ENCODE data around the gene TTLL1. TPM values are rescaled to one million over a fixed set of nuclear protein-coding genes. Genes with fewer than 3 reads are reported as not detected.
A peak's percentile ranks its signal among the peaks of the same experiment; 100 is the strongest.

The TTLL1 gene
- total and polyA plus RNA-seq, 2 experiments from 2014 or later, result 5.5 to 6.8 TPM

- TF ChIP-seq CREB1 (CRISPR knock-in tag; IDR thresholded peaks at IDR 0.05; ENCODE audit: low read depth), result no peak
- TF ChIP-seq ZNF114 (CRISPR knock-in tag; IDR thresholded peaks at IDR 0.05), result no peak
- no peak for TF ChIP-seq NANOG (IDR thresholded peaks at IDR 0.05; ENCODE audit: borderline replicate concordance)
- TF ChIP-seq POLR2AphosphoS5 (IDR thresholded peaks at IDR 0.05; ENCODE audit: low read depth), result no peak
- no peak for TF ChIP-seq JUNB (IDR thresholded peaks at IDR 0.05; ENCODE audit: unreplicated experiment)
Measured at GRCh38 chr22:43012390-43012789, 76.8 kb downstream of the TTLL1 start (continued).

DNA sequence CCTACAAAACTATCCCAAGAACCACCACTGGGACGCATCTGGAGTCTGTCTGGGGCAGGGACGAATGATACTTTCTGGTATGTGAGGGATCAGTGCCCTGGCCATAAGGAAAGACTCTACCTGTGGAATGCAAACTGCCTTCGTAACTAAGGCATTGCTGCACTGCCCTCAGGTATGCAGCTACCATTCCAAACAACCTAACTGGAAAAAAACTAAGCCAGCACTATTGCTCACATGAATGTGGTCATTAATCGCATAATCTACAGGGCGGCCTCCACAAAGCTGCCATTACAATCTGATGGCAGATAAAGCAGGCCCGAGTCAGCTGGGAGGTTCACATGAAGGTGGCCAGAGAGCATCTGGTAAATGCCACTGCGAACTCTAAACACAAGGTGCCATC lies 78.1 kb downstream of the TTLL1 start:
- Mint-ChIP-seq H3K36me3 (ENCODE audit: low read depth) (no peaks in the 10 kb centered on the region; the same call in 2 of the 3 replicates), H3K27ac (peak overlapping the region; percentile 45; the same call in 1 of the 2 replicates), H3K4me3 (no peak overlapping the region), H3K4me1 (peaks cover 38% of the 10 kb centered on the region), H3K27me3 (ENCODE audit: insufficient read depth, low read depth, poor library complexity) (peaks cover 15% of the 10 kb centered on the region), H3K9me3 (no peaks in the 10 kb centered on the region)
- no peaks in the 10 kb centered on the region for H3K36me3 ChIP-seq (ENCODE audit: insufficient read depth)
- H4K20me1 ChIP-seq (replicated peaks; ENCODE audit: insufficient read depth), result peaks cover 62% of the 10 kb centered on the region
- H3F3A ChIP-seq (replicated peaks; ENCODE audit: low read depth), result peaks cover 16% of the 10 kb centered on the region; the same call in 1 of the 2 replicates
- peak; percentile 4 for ATAC-seq
- no peak overlapping the region; the same call in 1 of the 2 replicates for H3K27ac ChIP-seq (ENCODE audit: low read depth)
- H3K9me2 ChIP-seq (ENCODE audit: insufficient read depth), result no peaks in the 10 kb centered on the region
- H2AFZ ChIP-seq, result no peak overlapping the region
- peaks cover 3% of the 10 kb centered on the region; the same call in 1 of the 2 replicates for H3K27me3 ChIP-seq (ENCODE audit: insufficient read depth)
- H3K4me3 ChIP-seq, result no peak overlapping the region
- H3K4me2 ChIP-seq, result peak overlapping the region; percentile 33; the same call in 1 of the 2 replicates
- H3K79me2 ChIP-seq (replicated peaks; ENCODE audit: insufficient read depth), result peaks cover 82% of the 10 kb centered on the region
- H3K4me1 ChIP-seq (ENCODE audit: insufficient read depth), result peaks cover 43% of the 10 kb centered on the region
- peak; percentile 75 for DNase-seq (ENCODE audit: low spot score)
- TF ChIP-seq, protein P1, sequence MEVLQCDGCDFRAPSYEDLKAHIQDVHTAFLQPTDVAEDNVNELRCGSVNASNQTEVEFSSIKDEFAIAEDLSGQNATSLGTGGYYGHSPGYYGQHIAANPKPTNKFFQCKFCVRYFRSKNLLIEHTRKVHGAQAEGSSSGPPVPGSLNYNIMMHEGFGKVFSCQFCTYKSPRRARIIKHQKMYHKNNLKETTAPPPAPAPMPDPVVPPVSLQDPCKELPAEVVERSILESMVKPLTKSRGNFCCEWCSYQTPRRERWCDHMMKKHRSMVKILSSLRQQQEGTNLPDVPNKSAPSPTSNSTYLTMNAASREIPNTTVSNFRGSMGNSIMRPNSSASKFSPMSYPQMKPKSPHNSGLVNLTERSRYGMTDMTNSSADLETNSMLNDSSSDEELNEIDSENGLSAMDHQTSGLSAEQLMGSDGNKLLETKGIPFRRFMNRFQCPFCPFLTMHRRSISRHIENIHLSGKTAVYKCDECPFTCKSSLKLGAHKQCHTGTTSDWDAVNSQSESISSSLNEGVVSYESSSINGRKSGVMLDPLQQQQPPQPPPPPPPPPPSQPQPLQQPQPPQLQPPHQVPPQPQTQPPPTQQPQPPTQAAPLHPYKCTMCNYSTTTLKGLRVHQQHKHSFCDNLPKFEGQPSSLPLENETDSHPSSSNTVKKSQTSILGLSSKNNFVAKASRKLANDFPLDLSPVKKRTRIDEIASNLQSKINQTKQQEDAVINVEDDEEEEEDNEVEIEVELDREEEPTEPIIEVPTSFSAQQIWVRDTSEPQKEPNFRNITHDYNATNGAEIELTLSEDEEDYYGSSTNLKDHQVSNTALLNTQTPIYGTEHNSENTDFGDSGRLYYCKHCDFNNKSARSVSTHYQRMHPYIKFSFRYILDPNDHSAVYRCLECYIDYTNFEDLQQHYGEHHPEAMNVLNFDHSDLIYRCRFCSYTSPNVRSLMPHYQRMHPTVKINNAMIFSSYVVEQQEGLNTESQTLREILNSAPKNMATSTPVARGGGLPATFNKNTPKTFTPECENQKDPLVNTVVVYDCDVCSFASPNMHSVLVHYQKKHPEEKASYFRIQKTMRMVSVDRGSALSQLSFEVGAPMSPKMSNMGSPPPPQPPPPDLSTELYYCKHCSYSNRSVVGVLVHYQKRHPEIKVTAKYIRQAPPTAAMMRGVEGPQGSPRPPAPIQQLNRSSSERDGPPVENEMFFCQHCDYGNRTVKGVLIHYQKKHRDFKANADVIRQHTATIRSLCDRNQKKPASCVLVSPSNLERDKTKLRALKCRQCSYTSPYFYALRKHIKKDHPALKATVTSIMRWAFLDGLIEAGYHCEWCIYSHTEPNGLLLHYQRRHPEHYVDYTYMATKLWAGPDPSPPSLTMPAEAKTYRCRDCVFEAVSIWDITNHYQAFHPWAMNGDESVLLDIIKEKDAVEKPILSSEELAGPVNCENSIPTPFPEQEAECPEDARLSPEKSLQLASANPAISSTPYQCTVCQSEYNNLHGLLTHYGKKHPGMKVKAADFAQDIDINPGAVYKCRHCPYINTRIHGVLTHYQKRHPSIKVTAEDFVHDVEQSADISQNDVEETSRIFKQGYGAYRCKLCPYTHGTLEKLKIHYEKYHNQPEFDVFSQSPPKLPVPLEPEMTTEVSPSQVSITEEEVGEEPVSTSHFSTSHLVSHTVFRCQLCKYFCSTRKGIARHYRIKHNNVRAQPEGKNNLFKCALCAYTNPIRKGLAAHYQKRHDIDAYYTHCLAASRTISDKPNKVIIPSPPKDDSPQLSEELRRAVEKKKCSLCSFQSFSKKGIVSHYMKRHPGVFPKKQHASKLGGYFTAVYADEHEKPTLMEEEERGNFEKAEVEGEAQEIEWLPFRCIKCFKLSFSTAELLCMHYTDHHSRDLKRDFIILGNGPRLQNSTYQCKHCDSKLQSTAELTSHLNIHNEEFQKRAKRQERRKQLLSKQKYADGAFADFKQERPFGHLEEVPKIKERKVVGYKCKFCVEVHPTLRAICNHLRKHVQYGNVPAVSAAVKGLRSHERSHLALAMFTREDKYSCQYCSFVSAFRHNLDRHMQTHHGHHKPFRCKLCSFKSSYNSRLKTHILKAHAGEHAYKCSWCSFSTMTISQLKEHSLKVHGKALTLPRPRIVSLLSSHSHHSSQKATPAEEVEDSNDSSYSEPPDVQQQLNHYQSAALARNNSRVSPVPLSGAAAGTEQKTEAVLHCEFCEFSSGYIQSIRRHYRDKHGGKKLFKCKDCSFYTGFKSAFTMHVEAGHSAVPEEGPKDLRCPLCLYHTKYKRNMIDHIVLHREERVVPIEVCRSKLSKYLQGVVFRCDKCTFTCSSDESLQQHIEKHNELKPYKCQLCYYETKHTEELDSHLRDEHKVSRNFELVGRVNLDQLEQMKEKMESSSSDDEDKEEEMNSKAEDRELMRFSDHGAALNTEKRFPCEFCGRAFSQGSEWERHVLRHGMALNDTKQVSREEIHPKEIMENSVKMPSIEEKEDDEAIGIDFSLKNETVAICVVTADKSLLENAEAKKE (CRISPR knock-in tag; IDR thresholded peaks at IDR 0.05), result no peak
- TF ChIP-seq, protein P2, sequence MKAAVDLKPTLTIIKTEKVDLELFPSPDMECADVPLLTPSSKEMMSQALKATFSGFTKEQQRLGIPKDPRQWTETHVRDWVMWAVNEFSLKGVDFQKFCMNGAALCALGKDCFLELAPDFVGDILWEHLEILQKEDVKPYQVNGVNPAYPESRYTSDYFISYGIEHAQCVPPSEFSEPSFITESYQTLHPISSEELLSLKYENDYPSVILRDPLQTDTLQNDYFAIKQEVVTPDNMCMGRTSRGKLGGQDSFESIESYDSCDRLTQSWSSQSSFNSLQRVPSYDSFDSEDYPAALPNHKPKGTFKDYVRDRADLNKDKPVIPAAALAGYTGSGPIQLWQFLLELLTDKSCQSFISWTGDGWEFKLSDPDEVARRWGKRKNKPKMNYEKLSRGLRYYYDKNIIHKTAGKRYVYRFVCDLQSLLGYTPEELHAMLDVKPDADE (IDR thresholded peaks at IDR 0.05), result no peak
- TF ChIP-seq, protein P3, sequence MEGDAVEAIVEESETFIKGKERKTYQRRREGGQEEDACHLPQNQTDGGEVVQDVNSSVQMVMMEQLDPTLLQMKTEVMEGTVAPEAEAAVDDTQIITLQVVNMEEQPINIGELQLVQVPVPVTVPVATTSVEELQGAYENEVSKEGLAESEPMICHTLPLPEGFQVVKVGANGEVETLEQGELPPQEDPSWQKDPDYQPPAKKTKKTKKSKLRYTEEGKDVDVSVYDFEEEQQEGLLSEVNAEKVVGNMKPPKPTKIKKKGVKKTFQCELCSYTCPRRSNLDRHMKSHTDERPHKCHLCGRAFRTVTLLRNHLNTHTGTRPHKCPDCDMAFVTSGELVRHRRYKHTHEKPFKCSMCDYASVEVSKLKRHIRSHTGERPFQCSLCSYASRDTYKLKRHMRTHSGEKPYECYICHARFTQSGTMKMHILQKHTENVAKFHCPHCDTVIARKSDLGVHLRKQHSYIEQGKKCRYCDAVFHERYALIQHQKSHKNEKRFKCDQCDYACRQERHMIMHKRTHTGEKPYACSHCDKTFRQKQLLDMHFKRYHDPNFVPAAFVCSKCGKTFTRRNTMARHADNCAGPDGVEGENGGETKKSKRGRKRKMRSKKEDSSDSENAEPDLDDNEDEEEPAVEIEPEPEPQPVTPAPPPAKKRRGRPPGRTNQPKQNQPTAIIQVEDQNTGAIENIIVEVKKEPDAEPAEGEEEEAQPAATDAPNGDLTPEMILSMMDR (conservative IDR thresholded peaks at IDR 0.05; ENCODE audit: low read depth in 2 of 2), result no peak; a peak in 1 of 4 replicates
- TF ChIP-seq EZH2phosphoT487 (IDR thresholded peaks at IDR 0.05; ENCODE audit: unreplicated experiment) (no peak), EZH2 (IDR thresholded peaks at IDR 0.05; ENCODE audit: low read depth, unreplicated experiment) (no peak), POLR2AphosphoS5 (IDR thresholded peaks at IDR 0.05; ENCODE audit: low read depth) (no peak), ZNF114 (CRISPR knock-in tag; IDR thresholded peaks at IDR 0.05) (no peak), JUNB (IDR thresholded peaks at IDR 0.05; ENCODE audit: unreplicated experiment) (no peak), STAT1 (IDR thresholded peaks at IDR 0.05; ENCODE audit: unreplicated experiment) (no peak), NANOG (IDR thresholded peaks at IDR 0.05; ENCODE audit: borderline replicate concordance) (no peak), ZNF331 (CRISPR knock-in tag; IDR thresholded peaks at IDR 0.05; ENCODE audit: low read depth) (no peak)
- TF ChIP-seq, protein P4, sequence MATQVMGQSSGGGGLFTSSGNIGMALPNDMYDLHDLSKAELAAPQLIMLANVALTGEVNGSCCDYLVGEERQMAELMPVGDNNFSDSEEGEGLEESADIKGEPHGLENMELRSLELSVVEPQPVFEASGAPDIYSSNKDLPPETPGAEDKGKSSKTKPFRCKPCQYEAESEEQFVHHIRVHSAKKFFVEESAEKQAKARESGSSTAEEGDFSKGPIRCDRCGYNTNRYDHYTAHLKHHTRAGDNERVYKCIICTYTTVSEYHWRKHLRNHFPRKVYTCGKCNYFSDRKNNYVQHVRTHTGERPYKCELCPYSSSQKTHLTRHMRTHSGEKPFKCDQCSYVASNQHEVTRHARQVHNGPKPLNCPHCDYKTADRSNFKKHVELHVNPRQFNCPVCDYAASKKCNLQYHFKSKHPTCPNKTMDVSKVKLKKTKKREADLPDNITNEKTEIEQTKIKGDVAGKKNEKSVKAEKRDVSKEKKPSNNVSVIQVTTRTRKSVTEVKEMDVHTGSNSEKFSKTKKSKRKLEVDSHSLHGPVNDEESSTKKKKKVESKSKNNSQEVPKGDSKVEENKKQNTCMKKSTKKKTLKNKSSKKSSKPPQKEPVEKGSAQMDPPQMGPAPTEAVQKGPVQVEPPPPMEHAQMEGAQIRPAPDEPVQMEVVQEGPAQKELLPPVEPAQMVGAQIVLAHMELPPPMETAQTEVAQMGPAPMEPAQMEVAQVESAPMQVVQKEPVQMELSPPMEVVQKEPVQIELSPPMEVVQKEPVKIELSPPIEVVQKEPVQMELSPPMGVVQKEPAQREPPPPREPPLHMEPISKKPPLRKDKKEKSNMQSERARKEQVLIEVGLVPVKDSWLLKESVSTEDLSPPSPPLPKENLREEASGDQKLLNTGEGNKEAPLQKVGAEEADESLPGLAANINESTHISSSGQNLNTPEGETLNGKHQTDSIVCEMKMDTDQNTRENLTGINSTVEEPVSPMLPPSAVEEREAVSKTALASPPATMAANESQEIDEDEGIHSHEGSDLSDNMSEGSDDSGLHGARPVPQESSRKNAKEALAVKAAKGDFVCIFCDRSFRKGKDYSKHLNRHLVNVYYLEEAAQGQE (IDR thresholded peaks at IDR 0.05; ENCODE audit: unreplicated experiment), result no peak

Measured in GM23338 (cell line).